WERI-Rb-1 (cell line): Measurements from ENCODE around the gene CTTN.

Source experiments
- DNase-seq: peaks from one replicate; pipeline ENCODE4 v3.0.0-alpha.2; 2020
- H3K27ac ChIP-seq: fragments of 250-450 bp; sonication (Bioruptor Pico); 2 replicates; pipeline ENCODE4 v1.5.1; 2020; ENCODE audit warnings: mild to moderate bottlenecking, moderate library complexity
- H3K27me3 ChIP-seq: fragments of 250-450 bp; sonication (Bioruptor Pico); 2 replicates; pipeline ENCODE4 v1.5.1; 2021; ENCODE audit warnings: mild to moderate bottlenecking, low read depth, moderate library complexity; ENCODE audit not compliant: insufficient read depth, severe bottlenecking
- H3K36me3 ChIP-seq: fragments of 250-450 bp; sonication (Bioruptor Pico); 2 replicates; pipeline ENCODE4 v1.5.1; 2020; ENCODE audit warnings: mild to moderate bottlenecking, moderate library complexity
- H3K4me3 ChIP-seq: 2 replicates; pipeline ENCODE4 v1.5.1; 2011; ENCODE audit warnings: low read depth, mild to moderate bottlenecking, control low read depth, low read length
- H3K9me3 ChIP-seq: fragments of 250-450 bp; sonication (Bioruptor Pico); 2 replicates; pipeline ENCODE4 v1.5.1; 2021; ENCODE audit warnings: mild to moderate bottlenecking, moderate library complexity; ENCODE audit not compliant: severe bottlenecking
- TF ChIP-seq, protein P1 (sequence below): IDR thresholded peaks from 2 replicates; pipeline ENCODE4 v1.5.1; 2011; ENCODE audit warnings: low read depth, mild to moderate bottlenecking, control low read depth, inconsistent platforms, low read length

Gene CTTN

GRCh38 chr11:70486026-70486415, 87.7 kb downstream of the CTTN start:
- no peaks in the 10 kb centered on the region for H3K9me3 ChIP-seq

More at GRCh38 chr11:70486026-70486415, 87.7 kb downstream of the CTTN start:
- H3K27me3 ChIP-seq: no peaks in the 10 kb centered on the region
- H3K4me3 ChIP-seq: no peak overlapping the region
- H3K27ac ChIP-seq: no peak overlapping the region
- peaks cover 3% of the 10 kb centered on the region; the same call in 1 of the 2 replicates for H3K36me3 ChIP-seq
- TF ChIP-seq, protein P1, sequence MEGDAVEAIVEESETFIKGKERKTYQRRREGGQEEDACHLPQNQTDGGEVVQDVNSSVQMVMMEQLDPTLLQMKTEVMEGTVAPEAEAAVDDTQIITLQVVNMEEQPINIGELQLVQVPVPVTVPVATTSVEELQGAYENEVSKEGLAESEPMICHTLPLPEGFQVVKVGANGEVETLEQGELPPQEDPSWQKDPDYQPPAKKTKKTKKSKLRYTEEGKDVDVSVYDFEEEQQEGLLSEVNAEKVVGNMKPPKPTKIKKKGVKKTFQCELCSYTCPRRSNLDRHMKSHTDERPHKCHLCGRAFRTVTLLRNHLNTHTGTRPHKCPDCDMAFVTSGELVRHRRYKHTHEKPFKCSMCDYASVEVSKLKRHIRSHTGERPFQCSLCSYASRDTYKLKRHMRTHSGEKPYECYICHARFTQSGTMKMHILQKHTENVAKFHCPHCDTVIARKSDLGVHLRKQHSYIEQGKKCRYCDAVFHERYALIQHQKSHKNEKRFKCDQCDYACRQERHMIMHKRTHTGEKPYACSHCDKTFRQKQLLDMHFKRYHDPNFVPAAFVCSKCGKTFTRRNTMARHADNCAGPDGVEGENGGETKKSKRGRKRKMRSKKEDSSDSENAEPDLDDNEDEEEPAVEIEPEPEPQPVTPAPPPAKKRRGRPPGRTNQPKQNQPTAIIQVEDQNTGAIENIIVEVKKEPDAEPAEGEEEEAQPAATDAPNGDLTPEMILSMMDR: no peak
- DNase-seq: no peak
